CD4-positive, alpha-beta T cell treated with Interleukin-2 at 100 ng/mL for 4 hours (primary cell): ENCODE data around the gene ANKRD13C.

Experiments
- DNase-seq: peaks from one replicate; pipeline ENCODE4 v3.0.0-alpha.2; 2020; ENCODE audit warnings: low spot score

The ANKRD13C gene

GRCh38 chr1:70220015-70220414 is 134.5 kb downstream of the ANKRD13C start:
- no peak for DNase-seq

GRCh38 chr1:70211541-70211940 is 143.0 kb downstream of the ANKRD13C start:
- no peak for DNase-seq

GRCh38 chr1:70210820-70211219 is 143.7 kb downstream of the ANKRD13C start:
- no peak for DNase-seq
